HG03565 (cell line): ENCODE results near the gene CUX1.
"Not testable (repeated sequence)": the region's sequence is repeated elsewhere in the genome, so short reads cannot be mapped to it uniquely, and the experiment has no call there.

Source experiments
- ATAC-seq: cut with Tn5 transposase; IDR thresholded peaks from one replicate; pipeline ENCODE4 v1.9.1; 2021; ENCODE audit warnings: mild to moderate bottlenecking, moderate library complexity; ENCODE audit not compliant: unreplicated experiment

Gene CUX1

DNA sequence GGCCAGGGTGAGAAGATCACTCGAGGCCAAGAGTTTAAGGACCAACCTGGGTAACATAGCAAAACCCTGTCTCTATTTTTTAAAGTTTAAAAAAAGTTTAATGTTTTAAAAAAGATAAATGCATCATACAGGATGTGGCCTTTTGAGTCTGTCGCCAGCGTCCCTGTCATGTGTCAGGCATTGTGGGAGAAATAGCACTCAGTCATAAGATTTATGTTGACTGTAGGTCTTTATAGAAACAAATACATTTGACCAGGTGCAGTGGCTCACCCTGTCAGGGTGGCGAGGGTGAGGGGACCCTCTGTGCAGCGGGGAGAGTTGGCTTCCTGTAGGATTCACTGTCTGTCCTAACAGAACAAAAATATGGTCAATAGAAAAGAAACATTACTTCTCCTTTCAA is 405.8 kb downstream of the CUX1 start:
- ATAC-seq: no peak

DNA sequence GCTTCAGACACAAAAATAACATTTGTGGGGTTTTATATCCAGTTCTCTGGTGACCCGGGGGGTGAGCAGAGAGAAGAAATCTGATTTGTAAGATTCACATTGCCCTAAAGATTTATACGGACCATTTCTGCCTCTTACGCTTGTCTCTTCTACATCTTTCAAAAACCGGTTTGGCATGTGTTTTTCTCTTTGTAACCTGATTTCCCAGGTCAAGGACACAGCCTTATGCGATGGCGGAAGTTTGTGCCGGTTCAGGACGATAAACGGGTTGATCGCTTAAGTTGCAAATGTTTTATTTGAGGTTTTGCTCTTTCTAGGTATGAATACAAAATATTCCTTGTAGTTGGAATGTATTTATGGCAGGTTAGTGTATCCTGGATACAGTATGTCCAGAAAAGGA is 407.6 kb downstream of the CUX1 start:
- no peak for ATAC-seq

DNA sequence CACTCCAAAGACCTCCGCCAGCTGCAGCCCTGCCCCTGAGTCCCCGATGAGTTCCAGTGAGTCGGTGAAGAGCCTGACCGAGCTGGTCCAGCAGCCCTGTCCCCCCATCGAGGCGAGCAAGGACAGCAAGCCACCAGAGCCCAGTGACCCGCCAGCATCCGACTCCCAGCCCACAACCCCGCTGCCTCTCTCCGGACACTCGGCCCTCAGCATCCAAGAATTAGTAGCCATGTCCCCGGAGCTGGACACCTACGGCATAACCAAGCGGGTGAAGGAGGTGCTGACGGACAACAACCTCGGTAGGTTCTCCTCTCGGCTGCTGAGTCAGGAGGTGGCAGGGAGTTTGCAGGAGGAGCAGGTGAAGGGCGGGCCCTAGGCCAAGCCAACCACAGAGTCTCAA is 409.9 kb downstream of the CUX1 start:
- no peak for ATAC-seq

DNA sequence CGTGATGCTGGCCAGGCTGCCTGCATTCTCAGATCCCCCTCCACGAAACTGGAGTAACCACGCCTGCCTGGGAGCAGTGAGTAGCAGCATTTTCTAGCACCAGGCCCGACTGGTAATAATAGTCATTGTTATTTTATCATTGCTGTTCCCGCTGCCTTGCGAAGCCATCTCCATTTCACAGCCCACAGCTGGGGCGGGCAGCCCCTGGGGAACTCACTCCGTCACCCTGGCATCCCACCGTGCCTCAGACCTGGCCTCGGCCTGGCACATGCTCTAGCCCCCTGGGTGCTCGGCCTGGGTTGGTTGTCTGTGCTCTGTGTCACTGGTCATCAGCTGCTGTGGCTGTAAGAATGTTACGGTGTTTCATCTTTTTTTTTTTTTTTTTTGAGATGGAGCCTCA is 411.5 kb downstream of the CUX1 start:
- ATAC-seq: no peak

DNA sequence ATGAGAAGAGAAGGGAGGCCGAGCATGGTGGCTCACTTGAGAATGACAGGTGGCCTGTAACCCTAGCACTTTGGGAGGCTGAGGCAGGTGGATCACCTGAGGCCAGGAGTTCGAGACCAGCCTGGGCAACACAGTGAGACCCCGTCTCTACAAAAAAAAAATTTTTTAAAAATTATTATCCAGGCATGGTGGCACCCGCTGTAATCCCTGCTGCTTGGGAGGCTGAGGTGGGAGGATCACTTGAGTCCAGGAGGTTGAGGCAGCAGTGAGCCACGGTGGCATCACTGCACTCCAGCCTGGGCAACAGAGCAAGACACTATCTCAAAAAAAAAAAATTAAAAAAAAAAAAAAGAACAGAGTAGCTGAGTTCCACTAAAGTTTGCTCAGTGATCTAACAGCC is 412.7 kb downstream of the CUX1 start:
- ATAC-seq: not testable (repeated sequence)

DNA sequence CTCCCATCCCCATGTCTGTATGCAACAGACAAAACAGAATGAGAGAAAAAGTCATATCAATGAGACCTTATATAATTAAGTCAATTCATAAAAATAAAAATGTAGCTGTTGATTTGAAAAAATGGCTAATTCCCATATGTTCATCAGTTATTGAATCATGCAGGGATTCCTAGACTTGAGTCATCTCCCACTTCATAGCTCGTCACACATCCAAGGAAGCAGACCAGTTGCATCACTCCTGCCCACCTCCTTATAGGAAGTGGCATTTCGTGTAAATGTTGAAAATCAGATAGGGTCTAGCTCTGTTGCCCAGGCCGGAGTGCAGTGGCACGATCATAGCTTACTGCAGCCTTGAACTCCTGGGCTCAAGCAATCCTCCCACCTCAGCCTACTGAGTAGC is 413.2 kb downstream of the CUX1 start:
- ATAC-seq: no peak

- no peak for ATAC-seq
Measured at GRCh38 chr7:102232611-102233286, 415.3 kb downstream of the CUX1 start.

DNA sequence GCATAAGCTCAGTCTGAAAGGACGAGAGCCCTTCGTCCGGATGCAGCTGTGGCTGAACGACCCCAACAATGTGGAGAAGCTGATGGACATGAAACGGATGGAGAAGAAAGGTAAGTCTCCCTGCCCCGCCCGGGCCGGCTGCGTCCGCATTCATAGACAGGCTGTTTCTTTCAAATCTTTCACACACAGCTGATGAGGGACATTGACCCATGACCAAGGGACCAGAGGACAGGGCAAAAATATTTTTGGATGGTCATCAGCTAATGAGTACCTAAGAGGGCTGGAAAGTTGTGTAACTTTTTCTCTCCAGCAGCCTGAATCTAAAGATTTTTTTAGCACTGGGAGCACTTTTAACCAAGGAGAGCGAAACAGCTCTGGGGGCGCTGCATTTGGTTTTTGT is 416.7 kb downstream of the CUX1 start:
- ATAC-seq: no peak

DNA sequence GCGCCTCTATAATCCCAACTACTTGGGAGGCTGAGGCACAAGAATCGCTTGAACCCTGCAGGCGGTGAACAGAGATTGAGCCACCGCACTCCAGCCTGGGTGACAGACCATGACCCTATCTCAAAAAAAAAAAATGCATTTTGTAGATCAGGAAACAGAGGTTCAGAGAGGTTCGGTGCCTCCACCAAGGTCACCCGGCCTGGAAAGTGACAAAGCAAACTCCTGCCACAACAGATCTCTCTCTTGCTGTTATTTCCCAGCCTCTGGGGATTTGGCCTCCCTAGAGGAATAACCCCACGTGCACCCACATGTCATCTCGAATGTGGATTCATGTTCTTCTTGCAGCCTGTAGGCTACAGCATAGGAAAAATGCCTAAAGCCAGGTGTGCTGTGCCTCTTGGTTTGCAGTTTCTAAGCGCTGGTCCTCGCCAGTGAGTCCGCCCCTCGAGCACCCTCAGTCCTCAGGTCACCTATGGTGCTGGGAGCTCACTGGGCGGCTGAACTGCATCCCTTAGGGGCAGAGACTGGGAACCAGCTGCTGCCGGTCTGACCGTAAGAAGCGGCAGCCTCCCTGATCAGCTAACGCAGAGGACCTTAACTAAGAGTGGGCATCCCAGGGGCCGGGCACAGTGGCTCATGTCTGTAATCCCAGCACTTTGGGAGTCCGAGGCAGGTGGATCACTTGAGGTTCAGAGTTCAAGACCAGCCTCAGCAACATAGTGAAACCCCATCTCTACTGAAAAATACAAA is 417.6 kb downstream of the CUX1 start:
- ATAC-seq: no peak

GRCh38 chr7:102236102-102236501 is 418.7 kb downstream of the CUX1 start:
- ATAC-seq: no peak

DNA sequence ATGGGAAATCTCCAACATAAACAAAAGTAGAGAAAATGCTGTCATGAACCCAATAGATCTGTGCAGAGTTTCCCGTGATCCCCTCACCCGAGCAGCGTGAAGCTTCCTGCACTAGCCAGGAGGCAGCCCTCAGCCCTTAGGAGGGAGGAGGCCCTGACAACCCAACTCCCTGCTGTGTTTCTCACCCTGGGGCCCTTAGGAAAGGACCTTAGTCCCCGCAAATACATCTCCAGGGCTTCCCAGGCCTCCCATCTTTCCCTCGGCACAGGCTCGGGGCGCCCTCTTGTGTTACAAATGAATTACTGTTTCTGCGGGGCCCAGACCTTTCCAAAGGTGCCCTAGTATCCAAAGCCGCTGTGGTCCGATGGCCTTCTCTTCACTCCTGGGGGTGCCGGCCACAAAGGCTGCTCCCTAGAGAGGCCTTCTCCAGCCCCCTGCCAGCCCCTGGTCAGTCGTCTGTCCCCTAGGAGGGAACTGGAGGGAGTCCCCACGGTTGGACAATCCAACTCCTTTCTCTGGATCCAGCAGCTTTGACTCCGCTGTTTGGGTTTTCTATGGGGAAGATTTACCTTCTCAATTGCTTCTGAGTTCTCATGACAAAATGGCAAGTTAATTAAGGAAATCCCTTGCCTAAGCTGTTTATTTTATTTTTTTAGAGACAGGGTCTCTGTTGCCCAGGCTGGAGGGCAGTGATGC is 419.3 kb downstream of the CUX1 start:
- ATAC-seq: no peak

- ATAC-seq: no peak
Measured at GRCh38 chr7:102239206-102239820, 421.9 kb downstream of the CUX1 start.

GRCh38 chr7:102241431-102241830 is 424.0 kb downstream of the CUX1 start:
- no peak for ATAC-seq

DNA sequence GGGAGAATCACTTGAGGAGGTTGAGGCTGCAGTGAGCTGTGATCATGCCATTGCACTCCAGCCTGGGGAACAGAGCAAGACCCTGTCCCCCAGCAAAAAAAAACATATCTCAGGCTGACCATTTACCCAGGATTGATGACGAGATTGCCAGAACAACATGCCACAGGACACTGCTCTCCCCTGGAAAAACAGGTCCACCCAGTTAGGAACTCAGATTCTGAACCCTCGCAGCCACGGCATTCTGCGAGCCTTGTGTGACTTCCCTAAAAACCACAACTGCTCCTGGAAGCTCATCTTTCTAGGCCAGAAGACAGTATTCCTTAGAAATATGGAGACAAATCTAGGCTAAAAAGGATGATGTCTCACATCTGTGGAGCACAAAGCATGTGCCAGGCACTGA is 427.2 kb downstream of the CUX1 start:
- ATAC-seq: no peak

DNA sequence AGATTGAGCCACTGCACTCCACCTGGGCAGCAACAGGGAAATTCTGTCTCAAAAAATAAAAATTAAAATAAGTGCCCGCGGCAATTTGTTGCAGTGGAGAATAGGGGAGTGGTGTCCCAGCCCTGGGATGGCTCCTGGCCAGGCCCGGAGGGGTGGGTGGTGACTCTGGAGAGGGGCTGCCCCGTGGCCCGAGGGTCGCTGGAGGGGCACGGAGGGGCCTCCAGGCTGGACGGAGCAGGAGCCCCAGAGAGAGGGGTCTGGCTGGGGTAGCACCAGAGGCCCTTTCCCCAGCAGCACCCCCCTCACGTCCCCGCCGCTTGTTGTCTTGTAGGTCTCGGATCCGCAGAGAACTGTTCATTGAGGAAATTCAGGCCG is 430.6 kb downstream of the CUX1 start:
- ATAC-seq: no peak

DNA sequence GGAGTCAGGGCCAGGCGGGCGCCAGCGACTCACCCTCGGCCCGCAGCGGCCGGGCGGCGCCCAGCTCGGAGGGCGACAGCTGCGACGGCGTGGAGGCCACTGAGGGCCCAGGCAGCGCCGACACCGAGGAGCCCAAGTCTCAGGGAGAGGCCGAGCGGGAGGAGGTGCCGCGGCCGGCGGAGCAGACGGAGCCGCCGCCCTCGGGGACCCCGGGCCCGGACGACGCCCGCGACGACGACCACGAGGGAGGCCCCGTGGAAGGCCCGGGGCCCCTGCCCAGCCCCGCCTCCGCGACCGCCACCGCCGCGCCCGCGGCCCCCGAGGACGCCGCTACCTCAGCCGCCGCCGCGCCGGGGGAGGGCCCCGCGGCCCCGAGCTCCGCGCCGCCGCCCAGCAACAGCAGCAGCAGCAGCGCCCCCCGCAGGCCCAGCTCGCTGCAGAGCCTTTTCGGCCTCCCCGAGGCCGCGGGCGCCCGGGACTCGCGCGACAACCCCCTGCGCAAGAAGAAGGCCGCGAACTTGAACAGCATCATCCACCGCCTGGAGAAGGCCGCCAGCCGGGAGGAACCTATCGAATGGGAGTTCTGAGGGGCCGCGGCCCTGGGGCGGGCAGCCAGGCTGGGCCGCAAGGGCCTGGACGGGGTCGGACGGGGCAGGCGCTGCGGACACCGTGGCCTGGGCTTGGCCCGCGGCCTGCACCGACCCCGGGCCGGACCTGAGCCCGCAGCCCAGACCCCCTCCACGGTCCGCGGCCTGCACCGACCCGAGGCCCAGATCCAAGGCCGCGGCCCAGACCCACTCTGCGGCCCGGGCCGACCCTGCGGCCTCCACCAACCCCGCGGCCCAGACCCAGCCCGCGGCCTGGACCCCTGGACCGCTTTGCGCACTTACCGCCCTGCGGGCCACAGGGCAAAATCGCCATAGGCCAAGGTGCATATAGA is 431.3 kb downstream of the CUX1 start:
- no peak for ATAC-seq

DNA sequence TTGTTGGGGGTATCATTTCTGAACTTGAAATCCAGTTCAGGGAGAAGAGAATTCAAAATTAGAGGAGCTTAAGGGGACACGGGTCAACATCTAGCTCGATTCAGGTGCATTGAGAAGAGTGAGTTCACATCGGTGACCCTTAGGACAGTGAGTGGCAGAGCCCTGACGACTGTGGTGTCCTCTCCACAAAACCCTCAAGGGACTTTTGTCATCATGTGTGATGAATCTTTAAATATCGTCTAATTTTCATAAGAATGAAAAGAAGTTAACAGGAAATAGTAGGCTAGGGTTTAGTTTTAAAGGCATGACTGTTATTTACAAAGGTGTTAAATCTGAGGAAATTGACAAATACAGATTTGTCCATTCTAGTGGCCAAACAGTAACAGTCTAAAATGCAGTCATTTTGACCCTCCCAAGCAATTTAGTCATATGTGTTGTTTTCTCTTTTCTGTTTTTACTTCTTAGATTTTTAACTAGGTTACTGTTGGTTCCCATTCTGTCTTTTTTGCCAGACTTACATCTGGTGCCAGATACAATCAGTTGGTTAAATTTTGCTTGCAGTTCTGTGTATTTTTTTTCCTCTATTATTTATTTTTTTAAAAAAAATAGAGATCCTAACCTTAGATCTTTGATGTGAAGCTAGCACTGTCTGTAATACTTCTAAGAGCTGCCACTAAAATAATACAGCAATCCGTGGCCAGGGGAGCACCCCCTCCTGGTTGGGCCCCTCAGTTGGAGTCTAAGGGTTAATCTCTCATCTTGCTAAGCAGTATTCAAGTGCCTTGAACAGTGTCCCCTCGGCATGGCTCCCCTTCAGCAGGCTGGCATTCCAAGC is 434.3 kb downstream of the CUX1 start:
- no peak for ATAC-seq

DNA sequence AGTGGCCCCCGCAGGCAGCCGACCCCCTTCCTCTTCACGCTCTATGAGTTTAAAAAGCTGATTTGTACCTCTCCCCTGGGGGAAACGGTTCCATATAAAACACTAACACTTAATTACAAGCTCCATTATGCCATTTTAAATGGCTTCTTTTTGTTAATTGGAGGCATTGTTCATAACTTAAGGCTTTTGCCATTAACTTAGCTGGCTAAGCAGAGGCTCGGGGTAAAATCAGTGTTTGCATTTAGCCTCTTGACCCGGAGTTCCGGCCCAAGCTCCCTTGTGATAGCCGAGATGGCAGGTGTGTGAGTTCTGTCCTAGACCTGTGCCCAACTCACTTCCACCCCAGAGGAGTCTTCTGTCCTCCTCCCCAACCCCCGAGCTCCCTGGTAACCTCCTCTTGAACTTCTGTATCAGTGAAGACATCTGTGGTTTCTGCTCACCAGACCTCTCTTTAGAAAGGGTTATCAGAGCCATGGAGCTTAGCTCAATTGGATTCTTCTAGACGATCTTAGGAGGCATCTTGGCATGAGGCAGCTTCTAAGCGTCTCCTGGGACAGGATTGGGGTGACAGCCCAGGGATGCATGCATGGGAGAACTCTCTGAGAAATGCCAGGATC is 435.0 kb downstream of the CUX1 start:
- no peak for ATAC-seq
